ENCODE data around the gene MEP1A. TPM values are rescaled to one million over a fixed set of nuclear protein-coding genes. Genes with fewer than 3 reads are reported as not detected.

Gene MEP1A
- total RNA-seq, 1 donor from 2014 or later, result not detected

Other genes starting within 250 kb of the MEP1A start
- gene CYP39A1, start 140.6 kb upstream of the MEP1A start, total RNA-seq, result 1.9 TPM in 1 of 2 replicates, not detected in the other
- 2.2 and 2.6 TPM in 2 replicates for gene SLC25A27, start 140.4 kb upstream of the MEP1A start, total RNA-seq
- gene TDRD6, start 105.5 kb upstream of the MEP1A start, total RNA-seq, result 0.12 TPM in 1 of 2 replicates, not detected in the other
- 0.10 TPM in 1 of 2 replicates, not detected in the other for gene PLA2G7, start 58.0 kb upstream of the MEP1A start, total RNA-seq
- not detected in 2 replicates for gene ANKRD66, start 46.5 kb upstream of the MEP1A start, total RNA-seq
- gene ADGRF5, start 128.5 kb downstream of the MEP1A start, total RNA-seq, result 495 and 502 TPM in 2 replicates
- gene ADGRF1, start 248.9 kb downstream of the MEP1A start, total RNA-seq, result 0.82 TPM in 1 of 2 replicates, not detected in the other